GM23338 (cell line): ENCODE measurements around the gene SLC12A7. TPM values are rescaled to one million over a fixed set of nuclear protein-coding genes. Genes with fewer than 3 reads are reported as not detected.

Experiments
- ATAC-seq: fragments of 200-7000 bp; cut with Tn5 transposase; 3 replicates; pipeline ENCODE4 v1.9.1; 2020
- DNase-seq: peaks from one replicate; pipeline ENCODE4 v3.0.0-alpha.2; 2015; ENCODE audit warnings: low spot score
- H2AFZ ChIP-seq: fragments of 200-600 bp; sonication (generic); 2 replicates; pipeline ENCODE4 v1.8.0; 2016; ENCODE audit warnings: antibody characterized with exemption, mild to moderate bottlenecking, moderate library complexity
- H3F3A ChIP-seq: fragments of 200-600 bp; sonication (generic); replicated peaks from 2 replicates; pipeline ENCODE4 v1.8.0; 2017; ENCODE audit warnings: antibody characterized with exemption, mixed run types, low read depth
- H3K27ac ChIP-seq: fragments of 200-600 bp; sonication (generic); 2 replicates; pipeline ENCODE4 v1.6.1; 2016; ENCODE audit warnings: low read depth
- H3K27me3 ChIP-seq: fragments of 200-600 bp; sonication (generic); 2 replicates; pipeline ENCODE4 v1.8.0; 2016; ENCODE audit warnings: mild to moderate bottlenecking, mixed run types, moderate library complexity; ENCODE audit not compliant: insufficient read depth
- H3K36me3 ChIP-seq: fragments of 200-600 bp; sonication (generic); 2 replicates; pipeline ENCODE4 v1.8.0; 2016; ENCODE audit warnings: mild to moderate bottlenecking; ENCODE audit not compliant: insufficient read depth
- H3K4me1 ChIP-seq: fragments of 200-600 bp; sonication (generic); 2 replicates; pipeline ENCODE4 v1.8.0; 2016; ENCODE audit warnings: mild to moderate bottlenecking, moderate library complexity; ENCODE audit not compliant: insufficient read depth
- H3K4me2 ChIP-seq: fragments of 200-600 bp; sonication (generic); 2 replicates; pipeline ENCODE4 v1.7.1; 2017; ENCODE audit warnings: mixed run types
- H3K4me3 ChIP-seq: fragments of 200-600 bp; sonication (generic); 2 replicates; pipeline ENCODE4 v1.6.1; 2016; ENCODE audit warnings: mixed run types
- H3K79me2 ChIP-seq: fragments of 200-600 bp; sonication (generic); replicated peaks from 2 replicates; pipeline ENCODE4 v1.8.0; 2017; ENCODE audit warnings: mild to moderate bottlenecking; ENCODE audit not compliant: insufficient read depth
- H3K9me2 ChIP-seq: fragments of 200-600 bp; sonication (generic); 2 replicates; pipeline ENCODE4 v1.8.0; 2017; ENCODE audit not compliant: insufficient read depth
- H4K20me1 ChIP-seq: fragments of 200-600 bp; sonication (generic); replicated peaks from 2 replicates; pipeline ENCODE4 v1.8.0; 2017; ENCODE audit warnings: mild to moderate bottlenecking; ENCODE audit not compliant: insufficient read depth
- H3K27ac Mint-ChIP-seq: 2 replicates; pipeline ENCODE4 v1.8.0; 2020; ENCODE audit warnings: inconsistent platforms, mild to moderate bottlenecking, moderate library complexity, mixed read lengths
- H3K27me3 Mint-ChIP-seq: 3 replicates; pipeline ENCODE4 v1.8.0; 2022; ENCODE audit warnings: low read depth, mild to moderate bottlenecking, moderate library complexity, mixed read lengths, inconsistent platforms; ENCODE audit not compliant: insufficient read depth, poor library complexity
- H3K36me3 Mint-ChIP-seq: 3 replicates; pipeline ENCODE4 v1.8.0; 2021; ENCODE audit warnings: low read depth, mild to moderate bottlenecking, inconsistent platforms, moderate library complexity, mixed read lengths
- H3K4me1 Mint-ChIP-seq: 3 replicates; pipeline ENCODE4 v1.8.0; 2020; ENCODE audit warnings: mild to moderate bottlenecking, inconsistent platforms, mixed read lengths
- H3K4me3 Mint-ChIP-seq: 3 replicates; pipeline ENCODE4 v1.8.0; 2021; ENCODE audit warnings: moderate library complexity, mild to moderate bottlenecking, inconsistent platforms, mixed read lengths
- H3K9me3 Mint-ChIP-seq: 3 replicates; pipeline ENCODE4 v1.8.0; 2020; ENCODE audit warnings: moderate library complexity, mild to moderate bottlenecking, inconsistent platforms, mixed read lengths
- CREB1 ChIP-seq: fragments of 250-450 bp; sonication (Bioruptor Pico); IDR thresholded peaks from 2 replicates; pipeline ENCODE4 v1.5.0; 2020; ENCODE audit warnings: low read depth, mild to moderate bottlenecking, moderate library complexity
- EZH2 ChIP-seq: fragments of 200-600 bp; sonication (generic); IDR thresholded peaks from one replicate; pipeline ENCODE4 v1.8.0; 2017; ENCODE audit warnings: antibody characterized with exemption, mild to moderate bottlenecking, low read depth; ENCODE audit not compliant: unreplicated experiment
- JUNB ChIP-seq: IDR thresholded peaks from one replicate; pipeline ENCODE4 v1.6.1; 2016; ENCODE audit warnings: antibody characterized with exemption; ENCODE audit not compliant: unreplicated experiment
- POLR2AphosphoS5 ChIP-seq: IDR thresholded peaks from 2 replicates; pipeline ENCODE4 v1.6.1; 2016; ENCODE audit warnings: antibody characterized with exemption, low read depth
- REST ChIP-seq: IDR thresholded peaks from one replicate; pipeline ENCODE4 v1.6.1; 2018; ENCODE audit warnings: antibody characterized with exemption; ENCODE audit not compliant: unreplicated experiment
- STAT1 ChIP-seq: IDR thresholded peaks from one replicate; pipeline ENCODE4 v1.6.1; 2016; ENCODE audit warnings: antibody characterized with exemption; ENCODE audit not compliant: unreplicated experiment
- ZNF331 ChIP-seq: fragments of 250-450 bp; sonication (Bioruptor Pico); IDR thresholded peaks from 2 replicates; pipeline ENCODE4 v1.5.0; 2020; ENCODE audit warnings: low read depth, mild to moderate bottlenecking, moderate library complexity
- polyA plus RNA-seq: library from polyadenylated mRNA; unstranded; fragments of >200 nt; fragmentation: Nextera tagmentation; extraction: Ambion mirVana; gene quantifications from 2 replicates; pipeline ENCODE4 v1.2.1, GENCODE V29; 2016
- total RNA-seq: library from RNA; depleted of rRNA; stranded (reverse); fragments of >200 nt; shearing (Covaris generic); gene quantifications from 2 replicates; pipeline ENCODE4 v1.2.3, GENCODE V29; 2014
- TF ChIP-seq, protein P1 (sequence below): fragments of 250-450 bp; sonication (Bioruptor Pico); IDR thresholded peaks from 2 replicates; pipeline ENCODE4 v1.5.0; 2020; ENCODE audit warnings: mild to moderate bottlenecking, moderate library complexity

The SLC12A7 gene
- total and polyA plus RNA-seq, 2 experiments from 2014 or later = 7.4 to 32.2 TPM

- H3K4me3 Mint-ChIP-seq = no peak overlapping the region
- no peaks in the 10 kb centered on the region for H3K27me3 ChIP-seq
- H3K27ac ChIP-seq = no peak overlapping the region
- no peak overlapping the region for H3K27ac Mint-ChIP-seq
- DNase-seq (no peak), ATAC-seq (no peak)
- H3K27me3 Mint-ChIP-seq = peaks cover 16% of the 10 kb centered on the region
- H3K4me3 ChIP-seq = no peak overlapping the region
- no peaks in the 10 kb centered on the region for H3K9me2 ChIP-seq
- no peaks in the 10 kb centered on the region for H3F3A ChIP-seq
- peaks cover 5% of the 10 kb centered on the region; the same call in 1 of the 3 replicates for H3K9me3 Mint-ChIP-seq
- no peak for TF ChIP-seq ZNF331 (CRISPR knock-in tag)
- no peak for TF ChIP-seq REST
- no peak for TF ChIP-seq STAT1
- TF ChIP-seq EZH2 = no peak
- TF ChIP-seq JUNB = no peak
- TF ChIP-seq CREB1 = no peak
- H2AFZ ChIP-seq = no peak overlapping the region
- H3K4me1 ChIP-seq = no peaks in the 10 kb centered on the region
- peaks cover 26% of the 10 kb centered on the region for H3K4me1 Mint-ChIP-seq
- H3K4me2 ChIP-seq = no peak overlapping the region
- H4K20me1 ChIP-seq = no peaks in the 10 kb centered on the region
- no peaks in the 10 kb centered on the region for H3K36me3 ChIP-seq
- no peaks in the 10 kb centered on the region for H3K36me3 Mint-ChIP-seq
- H3K79me2 ChIP-seq = no peaks in the 10 kb centered on the region
Observed at GRCh38 chr5:1132570-1132969, 20.7 kb upstream of the SLC12A7 start.

- Histone ChIP-seq H3K27me3 (no peaks in the 10 kb centered on the region), H4K20me1 (no peaks in the 10 kb centered on the region), H3K4me2 (no peak overlapping the region), H3K36me3 (no peaks in the 10 kb centered on the region), H3K9me2 (no peaks in the 10 kb centered on the region), H3K4me1 (no peaks in the 10 kb centered on the region), H2AFZ (no peak overlapping the region), H3K27ac (no peak overlapping the region), H3K4me3 (no peak overlapping the region), H3K79me2 (no peaks in the 10 kb centered on the region), H3F3A (no peaks in the 10 kb centered on the region)
- TF ChIP-seq, protein P1, sequence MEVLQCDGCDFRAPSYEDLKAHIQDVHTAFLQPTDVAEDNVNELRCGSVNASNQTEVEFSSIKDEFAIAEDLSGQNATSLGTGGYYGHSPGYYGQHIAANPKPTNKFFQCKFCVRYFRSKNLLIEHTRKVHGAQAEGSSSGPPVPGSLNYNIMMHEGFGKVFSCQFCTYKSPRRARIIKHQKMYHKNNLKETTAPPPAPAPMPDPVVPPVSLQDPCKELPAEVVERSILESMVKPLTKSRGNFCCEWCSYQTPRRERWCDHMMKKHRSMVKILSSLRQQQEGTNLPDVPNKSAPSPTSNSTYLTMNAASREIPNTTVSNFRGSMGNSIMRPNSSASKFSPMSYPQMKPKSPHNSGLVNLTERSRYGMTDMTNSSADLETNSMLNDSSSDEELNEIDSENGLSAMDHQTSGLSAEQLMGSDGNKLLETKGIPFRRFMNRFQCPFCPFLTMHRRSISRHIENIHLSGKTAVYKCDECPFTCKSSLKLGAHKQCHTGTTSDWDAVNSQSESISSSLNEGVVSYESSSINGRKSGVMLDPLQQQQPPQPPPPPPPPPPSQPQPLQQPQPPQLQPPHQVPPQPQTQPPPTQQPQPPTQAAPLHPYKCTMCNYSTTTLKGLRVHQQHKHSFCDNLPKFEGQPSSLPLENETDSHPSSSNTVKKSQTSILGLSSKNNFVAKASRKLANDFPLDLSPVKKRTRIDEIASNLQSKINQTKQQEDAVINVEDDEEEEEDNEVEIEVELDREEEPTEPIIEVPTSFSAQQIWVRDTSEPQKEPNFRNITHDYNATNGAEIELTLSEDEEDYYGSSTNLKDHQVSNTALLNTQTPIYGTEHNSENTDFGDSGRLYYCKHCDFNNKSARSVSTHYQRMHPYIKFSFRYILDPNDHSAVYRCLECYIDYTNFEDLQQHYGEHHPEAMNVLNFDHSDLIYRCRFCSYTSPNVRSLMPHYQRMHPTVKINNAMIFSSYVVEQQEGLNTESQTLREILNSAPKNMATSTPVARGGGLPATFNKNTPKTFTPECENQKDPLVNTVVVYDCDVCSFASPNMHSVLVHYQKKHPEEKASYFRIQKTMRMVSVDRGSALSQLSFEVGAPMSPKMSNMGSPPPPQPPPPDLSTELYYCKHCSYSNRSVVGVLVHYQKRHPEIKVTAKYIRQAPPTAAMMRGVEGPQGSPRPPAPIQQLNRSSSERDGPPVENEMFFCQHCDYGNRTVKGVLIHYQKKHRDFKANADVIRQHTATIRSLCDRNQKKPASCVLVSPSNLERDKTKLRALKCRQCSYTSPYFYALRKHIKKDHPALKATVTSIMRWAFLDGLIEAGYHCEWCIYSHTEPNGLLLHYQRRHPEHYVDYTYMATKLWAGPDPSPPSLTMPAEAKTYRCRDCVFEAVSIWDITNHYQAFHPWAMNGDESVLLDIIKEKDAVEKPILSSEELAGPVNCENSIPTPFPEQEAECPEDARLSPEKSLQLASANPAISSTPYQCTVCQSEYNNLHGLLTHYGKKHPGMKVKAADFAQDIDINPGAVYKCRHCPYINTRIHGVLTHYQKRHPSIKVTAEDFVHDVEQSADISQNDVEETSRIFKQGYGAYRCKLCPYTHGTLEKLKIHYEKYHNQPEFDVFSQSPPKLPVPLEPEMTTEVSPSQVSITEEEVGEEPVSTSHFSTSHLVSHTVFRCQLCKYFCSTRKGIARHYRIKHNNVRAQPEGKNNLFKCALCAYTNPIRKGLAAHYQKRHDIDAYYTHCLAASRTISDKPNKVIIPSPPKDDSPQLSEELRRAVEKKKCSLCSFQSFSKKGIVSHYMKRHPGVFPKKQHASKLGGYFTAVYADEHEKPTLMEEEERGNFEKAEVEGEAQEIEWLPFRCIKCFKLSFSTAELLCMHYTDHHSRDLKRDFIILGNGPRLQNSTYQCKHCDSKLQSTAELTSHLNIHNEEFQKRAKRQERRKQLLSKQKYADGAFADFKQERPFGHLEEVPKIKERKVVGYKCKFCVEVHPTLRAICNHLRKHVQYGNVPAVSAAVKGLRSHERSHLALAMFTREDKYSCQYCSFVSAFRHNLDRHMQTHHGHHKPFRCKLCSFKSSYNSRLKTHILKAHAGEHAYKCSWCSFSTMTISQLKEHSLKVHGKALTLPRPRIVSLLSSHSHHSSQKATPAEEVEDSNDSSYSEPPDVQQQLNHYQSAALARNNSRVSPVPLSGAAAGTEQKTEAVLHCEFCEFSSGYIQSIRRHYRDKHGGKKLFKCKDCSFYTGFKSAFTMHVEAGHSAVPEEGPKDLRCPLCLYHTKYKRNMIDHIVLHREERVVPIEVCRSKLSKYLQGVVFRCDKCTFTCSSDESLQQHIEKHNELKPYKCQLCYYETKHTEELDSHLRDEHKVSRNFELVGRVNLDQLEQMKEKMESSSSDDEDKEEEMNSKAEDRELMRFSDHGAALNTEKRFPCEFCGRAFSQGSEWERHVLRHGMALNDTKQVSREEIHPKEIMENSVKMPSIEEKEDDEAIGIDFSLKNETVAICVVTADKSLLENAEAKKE (CRISPR knock-in tag) = no peak
- TF ChIP-seq EZH2 (no peak), REST (no peak), JUNB (no peak), POLR2AphosphoS5 (no peak), ZNF331 (CRISPR knock-in tag) (no peak)
- ATAC-seq = no peak
- no peak for DNase-seq
- peaks cover 23% of the 10 kb centered on the region for H3K4me1 Mint-ChIP-seq
- no peak overlapping the region for H3K27ac Mint-ChIP-seq
- H3K4me3 Mint-ChIP-seq = no peak overlapping the region
- no peaks in the 10 kb centered on the region for H3K36me3 Mint-ChIP-seq
- H3K27me3 Mint-ChIP-seq = peaks cover 11% of the 10 kb centered on the region
- 0 out of 3 replicates have a peak, but pooled peaks cover 1% of the 10 kb centered on the region for H3K9me3 Mint-ChIP-seq
Observed at GRCh38 chr5:1131726-1132125, 19.9 kb upstream of the SLC12A7 start.
